HG03196 (cell line): ENCODE data around the gene ZDHHC14.
"Not testable (repeated sequence)": the region's sequence is repeated elsewhere in the genome, so short reads cannot be mapped to it uniquely, and the experiment has no call there.

ENCODE experiments used
- ATAC-seq: cut with Tn5 transposase; IDR thresholded peaks from one replicate; pipeline ENCODE4 v1.9.1; 2021; ENCODE audit not compliant: unreplicated experiment

Gene ZDHHC14

DNA sequence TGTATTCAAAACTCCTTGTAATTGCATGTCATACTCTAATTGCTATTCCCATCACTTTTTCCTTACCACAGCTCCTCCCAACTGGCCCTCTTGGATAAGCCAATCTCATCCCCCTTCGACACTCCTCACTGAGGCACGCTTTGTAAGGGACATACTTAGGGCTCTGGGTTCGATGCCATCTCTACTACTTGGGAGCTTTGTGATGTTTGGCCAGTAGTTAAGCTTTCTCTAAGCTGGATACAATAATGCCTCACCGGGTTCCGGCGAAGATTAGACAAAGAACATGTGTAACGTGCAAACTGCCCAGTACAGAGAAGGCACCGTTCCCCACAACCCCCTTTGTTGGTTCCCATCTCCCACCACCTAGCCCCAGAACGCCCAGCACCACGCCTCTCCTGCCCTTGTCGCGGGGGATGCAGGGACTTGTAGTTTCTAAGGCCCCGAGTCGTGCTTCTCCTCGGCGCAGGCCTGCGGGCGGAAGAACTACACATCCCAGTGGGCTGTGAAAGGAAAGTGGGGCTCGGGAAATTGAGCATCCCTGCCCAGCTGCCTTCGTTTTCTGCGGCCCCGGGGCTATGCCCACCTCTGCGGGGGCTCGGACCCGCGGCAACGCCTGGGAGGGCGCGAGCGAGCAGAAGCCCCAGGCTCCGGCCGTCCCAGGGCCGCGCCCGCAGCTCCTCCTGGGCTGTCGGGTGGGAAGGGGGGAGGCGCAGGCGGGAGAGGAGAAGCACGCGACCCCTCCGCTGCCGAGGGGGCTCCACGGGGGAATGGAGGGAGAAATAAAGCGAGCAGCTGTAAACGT, 1.1 kb upstream of the ZDHHC14 start:
- peak; percentile 59 for ATAC-seq

DNA sequence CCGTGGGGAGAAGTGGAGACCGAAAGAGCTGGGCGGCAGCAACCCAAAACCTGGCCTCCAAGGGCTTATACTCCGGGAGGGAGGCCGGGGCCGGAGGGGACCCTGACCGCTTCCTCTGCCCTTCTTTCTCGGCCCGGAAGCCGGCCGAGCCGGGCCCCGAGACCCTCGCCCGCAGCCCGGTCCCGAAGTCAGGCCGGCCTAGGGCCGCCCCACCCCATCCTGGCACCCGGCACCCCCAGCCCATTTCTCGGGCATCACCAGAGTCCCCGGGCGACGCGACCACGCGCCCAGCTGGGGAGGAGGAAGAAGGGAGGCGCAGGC, 572 bp upstream of the ZDHHC14 start:
- peak; percentile 12 for ATAC-seq

DNA sequence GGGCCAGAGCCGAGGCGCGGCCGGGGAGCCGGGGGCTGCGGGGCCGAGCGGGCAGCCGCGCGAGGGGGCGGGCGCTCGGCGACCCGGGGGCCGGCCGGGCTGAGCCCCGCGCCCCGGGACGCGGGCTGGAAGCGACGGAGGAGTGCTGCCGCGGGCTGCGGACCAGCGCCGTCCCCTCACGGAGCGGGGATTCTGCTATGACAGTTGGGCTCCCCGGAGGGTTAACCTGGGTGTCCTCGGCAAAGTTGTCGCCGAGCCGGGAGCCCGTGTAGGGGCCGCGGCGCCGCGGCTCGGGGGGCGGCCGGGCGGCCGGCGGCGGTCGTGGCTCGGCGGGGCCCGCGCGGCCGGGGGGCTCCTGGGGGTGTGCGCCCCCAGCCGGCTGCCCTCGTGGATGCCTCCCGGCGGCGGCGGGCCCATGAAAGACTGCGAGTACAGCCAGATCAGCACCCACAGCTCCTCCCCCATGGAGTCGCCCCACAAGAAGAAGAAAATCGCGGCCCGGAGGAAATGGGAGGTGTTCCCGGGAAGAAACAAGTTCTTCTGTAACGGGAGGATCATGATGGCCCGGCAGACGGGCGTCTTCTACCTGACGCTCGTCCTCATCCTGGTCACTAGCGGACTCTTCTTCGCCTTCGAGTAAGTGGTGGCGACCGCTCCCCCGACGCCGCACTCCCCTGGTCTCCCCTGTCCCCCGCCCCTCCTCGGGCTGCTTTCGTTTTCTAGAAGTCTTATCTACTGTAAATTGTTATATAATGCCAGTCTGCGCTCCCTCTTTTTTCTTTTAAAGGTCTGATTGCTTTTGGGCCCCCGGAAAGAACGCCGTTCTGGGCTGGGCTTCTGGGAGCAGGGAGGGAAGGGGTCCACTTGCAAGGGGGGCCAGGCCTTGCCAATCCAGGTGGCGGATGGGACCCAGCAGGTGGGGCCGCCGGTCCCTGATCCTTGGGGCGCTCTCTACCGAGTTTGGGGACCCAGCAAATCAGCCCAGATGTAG, 936 bp downstream of the ZDHHC14 start:
- ATAC-seq = peak; percentile 31

DNA sequence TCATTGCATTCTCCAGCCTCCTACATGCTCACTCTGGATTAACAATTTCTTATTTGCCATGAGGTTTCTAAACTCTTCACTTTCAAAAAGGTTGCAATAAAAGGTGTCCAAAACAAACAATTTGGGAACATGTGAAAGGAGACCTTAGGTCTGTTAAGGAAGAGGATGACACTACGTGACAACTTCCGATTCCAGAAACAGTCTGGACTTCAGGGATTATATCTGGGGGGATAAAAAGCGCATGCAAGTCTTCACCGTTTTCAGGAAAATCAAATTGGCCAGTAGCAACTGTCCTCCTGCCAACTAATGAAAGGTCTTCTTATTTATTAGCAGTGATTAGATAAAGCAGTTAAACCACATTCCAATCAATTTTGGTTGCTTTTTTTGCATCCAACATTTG, 1.8 kb downstream of the ZDHHC14 start:
- ATAC-seq = no peak

DNA sequence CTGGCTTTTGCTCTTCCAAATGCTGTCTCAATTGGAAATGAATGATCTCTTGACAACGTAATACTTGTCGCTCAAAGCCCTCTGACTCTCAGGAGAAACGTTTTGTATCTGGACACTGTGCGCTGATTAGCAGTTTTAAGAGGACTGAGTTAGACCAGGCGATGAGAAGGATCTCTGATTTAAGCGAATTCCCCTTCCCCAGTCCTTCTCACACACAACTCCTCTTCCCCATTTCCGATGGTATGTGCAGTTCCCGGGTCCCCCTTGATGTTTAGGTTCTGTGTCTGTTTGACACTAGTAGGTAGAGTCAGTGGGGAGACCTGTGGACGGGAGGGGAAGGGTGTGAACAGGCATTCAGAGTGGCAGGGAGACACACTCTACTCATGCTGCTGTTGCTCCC, 2.5 kb downstream of the ZDHHC14 start:
- ATAC-seq = no peak

DNA sequence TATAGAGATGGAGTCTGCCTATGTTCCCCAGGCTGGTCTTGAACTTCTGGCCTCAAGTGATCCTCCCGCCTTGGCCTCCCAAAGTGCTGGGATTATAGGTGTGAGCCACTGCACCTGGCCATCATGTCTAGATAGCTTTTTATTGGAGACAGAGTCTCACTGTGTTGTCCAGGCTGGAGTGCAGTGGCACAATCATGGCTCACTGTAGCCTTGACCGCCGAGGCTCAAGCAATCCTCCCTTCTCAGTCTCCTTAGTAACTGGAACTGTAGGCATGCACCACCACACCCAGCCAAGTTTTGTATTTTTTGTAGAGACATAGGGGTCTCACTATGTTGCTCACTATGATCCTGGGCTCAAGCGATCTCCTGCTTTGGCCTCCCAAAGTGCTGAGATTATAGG, 4.0 kb downstream of the ZDHHC14 start:
- not testable (repeated sequence) for ATAC-seq

DNA sequence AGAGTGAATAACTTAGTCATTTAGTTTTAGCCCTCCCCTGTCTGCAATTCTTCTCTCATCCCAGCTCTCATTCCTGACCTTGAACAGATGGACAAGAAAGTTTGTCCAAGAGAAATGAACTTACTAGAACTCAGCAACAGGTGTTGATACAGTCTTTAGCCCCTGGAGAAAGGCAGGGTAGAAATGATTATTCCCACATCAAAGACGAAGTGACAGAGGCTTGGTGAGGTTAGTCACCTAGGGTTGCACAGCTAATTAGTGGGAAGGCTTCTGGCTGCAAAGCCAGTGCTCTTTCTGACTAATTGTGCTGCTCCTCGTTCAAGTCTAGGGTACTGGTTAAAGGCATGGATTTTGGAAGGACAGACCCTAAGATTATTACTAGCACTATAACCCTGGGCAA, 4.5 kb downstream of the ZDHHC14 start:
- ATAC-seq = no peak

DNA sequence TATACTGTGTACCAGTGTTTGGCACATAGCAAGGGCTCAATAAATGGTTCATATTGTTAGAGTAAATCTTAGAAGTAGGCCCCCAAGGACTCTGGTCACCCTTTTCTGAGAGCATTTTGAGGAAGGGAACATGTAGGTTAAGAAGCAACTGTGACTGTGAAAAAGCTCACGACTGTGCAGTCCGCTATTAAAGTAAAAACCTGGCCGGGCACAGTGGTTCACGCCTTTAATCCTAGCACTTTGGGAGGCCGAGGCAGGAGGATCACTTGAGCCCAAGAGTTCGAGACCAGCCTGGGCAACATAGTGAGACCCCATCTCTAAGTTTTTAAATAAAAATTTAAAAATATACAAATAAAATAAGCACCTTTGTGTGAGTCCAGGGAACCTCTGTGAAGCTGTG, 5.0 kb downstream of the ZDHHC14 start:
- no peak for ATAC-seq

DNA sequence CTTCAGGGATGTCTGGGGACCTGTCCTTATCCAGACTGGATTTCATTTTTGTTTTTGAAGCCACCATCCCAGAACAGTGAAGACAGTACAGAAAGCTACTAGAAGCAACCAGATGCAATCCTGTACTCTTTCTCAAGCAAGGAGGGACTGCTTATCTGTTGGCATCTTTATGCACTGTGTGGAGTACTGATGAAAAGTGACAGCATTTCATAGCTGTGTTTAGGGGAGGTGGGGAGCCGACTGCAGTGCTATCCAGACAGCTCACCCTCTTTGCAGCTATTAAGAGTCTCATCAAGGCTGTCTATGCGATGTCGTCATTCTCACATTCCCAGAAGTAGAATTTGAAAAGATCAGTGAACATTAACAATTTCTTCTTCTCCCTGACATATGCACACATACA, 5.5 kb downstream of the ZDHHC14 start:
- no peak for ATAC-seq

DNA sequence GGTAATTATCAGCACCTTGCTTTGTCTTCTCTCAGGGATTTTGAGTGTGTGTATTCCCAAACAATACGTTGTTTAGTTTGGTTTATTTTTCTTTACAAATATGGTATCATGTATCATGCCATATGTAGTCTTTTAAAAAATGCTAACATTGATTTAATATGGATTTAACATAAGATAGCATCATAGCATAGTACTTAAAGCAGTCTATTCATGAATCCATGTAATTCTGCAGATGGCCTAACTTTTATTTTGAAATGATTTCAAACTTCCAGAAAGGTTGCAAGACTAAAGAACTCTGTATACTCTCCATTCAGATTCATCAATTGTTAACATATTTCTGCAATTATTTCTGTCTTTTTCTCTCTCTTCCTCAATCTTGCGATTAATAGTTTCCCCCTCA, 7.9 kb downstream of the ZDHHC14 start:
- no peak for ATAC-seq

DNA sequence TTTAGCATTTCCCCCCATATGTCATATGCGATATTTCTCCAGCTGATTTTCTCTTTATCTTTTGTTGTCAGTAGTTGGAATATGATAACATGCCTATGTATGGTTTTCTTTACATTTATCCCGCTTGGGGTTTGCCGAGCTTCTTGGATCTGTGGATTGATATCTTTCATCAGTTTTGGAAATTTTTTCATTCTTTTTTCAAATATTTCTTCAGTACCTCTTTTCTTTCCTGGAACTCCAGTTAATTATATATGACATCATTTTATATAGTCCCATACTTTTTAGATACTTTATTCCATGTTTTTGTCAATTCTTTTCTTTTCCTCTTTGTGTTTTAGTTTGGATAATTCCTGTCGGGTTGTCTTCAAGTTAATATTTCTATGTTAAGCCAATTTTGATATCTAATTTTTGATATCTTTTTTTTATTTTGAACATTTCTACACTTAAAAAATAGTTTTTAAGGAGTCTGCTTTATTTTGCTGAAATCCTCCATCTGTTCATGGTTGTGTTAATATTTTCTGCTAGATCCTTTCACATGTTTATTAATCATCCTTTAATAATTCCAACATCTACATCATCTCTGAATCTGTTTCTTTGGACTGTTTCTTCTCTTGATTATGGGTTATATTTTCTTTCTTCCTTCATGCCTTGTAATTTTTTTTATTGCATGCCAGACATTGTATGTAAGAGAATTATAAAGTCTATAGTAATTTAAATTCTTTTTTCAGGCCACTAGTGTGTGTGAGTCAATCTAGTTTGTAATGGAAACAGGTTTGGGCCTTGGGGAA, 9.5 kb downstream of the ZDHHC14 start:
- no peak for ATAC-seq

DNA sequence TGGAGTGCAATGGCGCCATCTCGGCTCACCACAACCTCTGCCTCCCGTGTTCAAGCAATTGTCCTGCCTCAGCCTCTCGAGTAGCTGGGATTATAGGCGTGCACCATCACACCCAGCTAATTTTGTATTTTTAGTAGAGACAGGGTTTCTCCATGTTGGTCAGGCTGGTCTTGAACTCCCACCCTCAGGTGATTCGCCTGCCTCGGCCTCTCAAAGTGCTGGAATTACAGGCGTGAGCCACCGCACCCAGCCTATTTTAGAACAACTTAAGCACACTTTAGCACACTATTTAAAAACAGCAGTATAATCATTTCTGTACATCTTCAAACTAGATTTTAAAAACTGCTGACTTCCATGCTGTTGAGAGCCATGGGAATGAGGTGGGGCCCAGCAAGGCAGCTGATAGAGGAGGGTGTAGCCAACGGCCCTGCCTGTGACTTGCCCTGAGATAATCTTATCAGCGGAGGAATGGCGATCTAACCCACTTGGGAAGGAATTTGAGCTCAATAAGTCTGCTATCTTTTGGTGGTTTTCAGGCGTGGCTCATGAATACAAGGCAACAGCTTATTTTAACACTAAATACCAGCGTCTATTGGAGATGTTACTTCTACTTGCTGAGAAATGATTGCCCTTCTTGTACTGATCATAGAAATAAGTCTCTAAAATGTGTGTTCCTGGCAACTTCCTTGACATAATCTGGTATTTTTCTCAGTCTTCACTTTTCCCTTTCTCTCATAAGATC, 12.1 kb downstream of the ZDHHC14 start:
- ATAC-seq = no peak

DNA sequence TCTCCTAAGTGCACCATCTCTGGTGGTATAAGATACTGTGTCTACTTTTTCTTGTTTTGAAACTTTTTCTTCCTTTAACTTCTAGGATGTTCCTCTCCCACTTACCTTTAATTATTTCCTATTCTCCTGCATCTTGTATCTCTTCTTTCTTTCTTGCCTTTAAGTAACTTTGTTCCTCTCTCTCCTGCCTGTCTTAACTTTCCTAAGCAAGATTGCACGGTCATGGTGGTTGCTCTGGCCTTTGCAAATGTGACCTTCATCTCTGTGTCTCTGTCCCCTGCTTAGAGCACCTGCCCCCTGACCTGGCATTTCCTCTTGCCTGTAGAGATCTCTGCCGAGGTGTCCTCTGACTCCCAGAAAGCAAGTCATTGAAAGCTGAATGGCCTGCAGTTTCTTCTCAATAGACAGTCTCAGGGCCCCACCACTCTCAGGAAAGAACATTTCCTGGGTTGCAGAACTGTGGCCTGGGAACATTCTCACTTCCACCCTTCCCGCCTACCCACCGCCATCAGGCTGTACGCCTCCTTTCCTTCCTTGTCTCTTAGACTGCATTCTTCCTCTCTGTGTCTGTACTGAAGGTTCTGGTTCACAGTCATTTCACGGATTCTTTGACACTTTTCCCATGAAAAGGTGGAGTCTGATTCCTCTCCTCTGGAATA, 12.8 kb downstream of the ZDHHC14 start:
- no peak for ATAC-seq

DNA sequence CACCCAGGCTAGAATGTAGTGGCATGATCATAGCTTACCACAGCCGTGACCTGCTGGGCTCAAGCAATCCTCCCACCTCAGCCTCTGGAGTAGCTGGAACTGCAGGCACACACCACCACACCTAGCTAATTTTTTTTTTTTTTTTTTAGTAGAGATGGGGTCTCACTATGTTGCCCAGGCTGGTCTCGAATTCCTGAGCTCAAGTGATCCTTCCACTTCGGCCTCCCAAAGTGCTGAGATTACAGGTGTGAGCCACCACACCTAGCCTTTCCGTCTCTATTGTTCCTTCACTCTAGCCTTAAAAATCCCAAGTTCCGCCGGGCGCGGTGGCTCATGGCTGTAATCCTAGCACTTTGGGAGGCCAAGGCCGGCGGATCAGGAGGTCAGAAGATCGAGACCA, 14.2 kb downstream of the ZDHHC14 start:
- ATAC-seq = not testable (repeated sequence)

DNA sequence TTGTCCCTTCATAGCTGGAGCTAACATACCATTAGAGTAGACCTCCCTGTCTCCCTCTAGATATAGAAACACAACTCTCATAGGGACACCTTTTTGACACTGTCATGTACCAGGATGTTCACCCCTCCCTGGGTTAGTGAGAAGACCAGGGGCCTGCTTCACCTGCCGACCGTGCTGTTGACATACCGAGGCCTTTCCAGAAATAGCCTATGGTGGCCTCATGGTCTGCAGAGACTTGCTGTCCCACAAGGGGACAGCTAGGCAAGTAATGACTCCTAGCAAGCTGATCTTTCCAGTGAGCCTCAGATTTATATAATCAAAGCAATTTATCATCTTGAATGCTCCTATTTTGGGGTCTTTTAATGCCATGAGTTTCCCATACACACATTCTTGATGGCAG, 15.0 kb downstream of the ZDHHC14 start:
- ATAC-seq = no peak

DNA sequence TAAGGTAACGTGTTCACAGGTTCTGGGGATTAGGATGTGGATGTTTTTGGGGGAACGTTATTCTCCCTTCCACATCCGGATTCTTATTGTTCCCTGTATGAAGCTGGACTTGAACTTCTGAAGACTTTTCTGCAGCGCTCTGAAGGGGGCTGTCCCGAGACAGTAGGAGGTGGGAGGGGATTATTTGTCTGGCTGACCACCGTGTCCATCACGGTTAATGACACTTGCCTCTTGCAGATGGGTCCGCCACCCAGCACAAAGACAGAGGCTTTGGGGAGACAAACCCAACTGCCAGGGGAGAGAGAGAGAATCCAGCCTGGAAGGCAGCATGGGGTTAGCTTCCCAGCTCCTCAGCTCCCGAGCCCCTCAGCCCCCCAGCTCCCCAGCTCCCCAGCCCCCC, 16.7 kb downstream of the ZDHHC14 start:
- ATAC-seq = no peak

DNA sequence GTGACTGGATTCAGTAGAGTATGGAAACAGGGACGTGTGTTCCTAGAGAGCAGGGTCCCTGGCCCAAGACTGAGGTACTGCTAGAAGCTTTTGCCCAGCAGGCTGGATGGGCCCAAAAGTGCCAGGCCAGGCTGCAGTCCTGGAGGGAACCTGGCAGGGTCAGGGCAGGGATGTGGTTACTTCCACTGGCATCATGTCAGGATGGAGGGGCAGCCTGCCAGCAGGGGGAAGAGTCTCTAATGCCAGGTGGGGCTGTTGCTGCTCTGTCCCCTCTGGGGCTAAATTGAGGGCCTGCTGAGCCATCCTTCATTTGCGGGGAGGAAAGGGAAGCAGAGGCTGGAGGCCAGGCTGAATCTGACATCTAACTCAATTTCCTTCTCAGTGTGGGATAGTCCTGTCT, 17.2 kb downstream of the ZDHHC14 start:
- no peak for ATAC-seq

DNA sequence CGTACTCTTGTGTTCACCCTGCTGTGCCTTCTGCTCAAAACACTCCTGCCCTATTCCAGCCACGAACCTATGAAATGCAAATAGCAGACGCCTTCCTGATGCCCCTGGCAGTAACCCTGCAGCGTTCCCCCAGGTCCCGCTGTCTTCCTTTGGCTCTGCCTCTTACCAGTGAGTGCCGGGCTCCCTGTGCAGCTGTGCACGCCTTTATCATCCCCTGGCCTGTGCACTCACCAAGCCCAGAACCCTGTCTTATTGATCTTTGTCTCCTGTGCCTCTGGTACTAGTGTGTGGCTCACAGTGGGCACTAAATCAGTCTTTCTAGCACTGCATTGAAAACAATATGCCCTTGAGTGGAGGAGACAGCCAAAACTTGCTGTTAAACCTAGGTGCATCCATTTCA, 19.7 kb downstream of the ZDHHC14 start:
- ATAC-seq = no peak

DNA sequence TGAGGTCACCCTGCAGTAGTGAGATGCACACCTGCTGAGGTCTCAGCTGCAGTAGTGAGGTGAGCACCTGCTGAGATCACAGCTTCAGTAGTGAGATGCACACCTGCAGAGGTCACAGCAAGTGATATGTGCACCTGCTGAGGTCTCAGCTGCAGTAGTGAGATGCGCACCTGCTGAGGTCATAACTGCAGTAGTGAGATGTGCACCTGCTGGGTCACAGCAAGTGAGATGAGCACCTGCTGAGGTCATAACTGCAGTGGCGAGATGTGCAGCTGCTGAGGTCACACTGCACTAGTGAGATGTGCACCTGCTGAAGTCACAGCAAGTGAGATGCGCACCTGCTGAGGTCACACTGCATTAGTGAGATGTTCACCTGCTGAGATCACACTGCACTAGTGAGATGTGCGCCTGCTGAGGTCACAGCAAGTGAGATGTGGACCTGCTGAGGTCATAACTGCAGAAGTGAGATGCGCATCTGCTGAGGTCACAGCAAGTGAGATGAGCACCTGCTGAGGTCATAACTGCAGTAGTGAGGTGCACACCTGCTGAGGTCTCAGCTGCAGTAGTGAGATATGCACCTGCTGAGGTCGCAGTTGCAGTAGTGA, 20.8 kb downstream of the ZDHHC14 start:
- no peak for ATAC-seq
